ENCODE results near the gene BRSK2.

Gene BRSK2

GRCh38 chr11:1454576-1454975 is 64.8 kb downstream of the BRSK2 start:
- DNase-seq (ENCODE audit: low read depth) = no peak

DNA sequence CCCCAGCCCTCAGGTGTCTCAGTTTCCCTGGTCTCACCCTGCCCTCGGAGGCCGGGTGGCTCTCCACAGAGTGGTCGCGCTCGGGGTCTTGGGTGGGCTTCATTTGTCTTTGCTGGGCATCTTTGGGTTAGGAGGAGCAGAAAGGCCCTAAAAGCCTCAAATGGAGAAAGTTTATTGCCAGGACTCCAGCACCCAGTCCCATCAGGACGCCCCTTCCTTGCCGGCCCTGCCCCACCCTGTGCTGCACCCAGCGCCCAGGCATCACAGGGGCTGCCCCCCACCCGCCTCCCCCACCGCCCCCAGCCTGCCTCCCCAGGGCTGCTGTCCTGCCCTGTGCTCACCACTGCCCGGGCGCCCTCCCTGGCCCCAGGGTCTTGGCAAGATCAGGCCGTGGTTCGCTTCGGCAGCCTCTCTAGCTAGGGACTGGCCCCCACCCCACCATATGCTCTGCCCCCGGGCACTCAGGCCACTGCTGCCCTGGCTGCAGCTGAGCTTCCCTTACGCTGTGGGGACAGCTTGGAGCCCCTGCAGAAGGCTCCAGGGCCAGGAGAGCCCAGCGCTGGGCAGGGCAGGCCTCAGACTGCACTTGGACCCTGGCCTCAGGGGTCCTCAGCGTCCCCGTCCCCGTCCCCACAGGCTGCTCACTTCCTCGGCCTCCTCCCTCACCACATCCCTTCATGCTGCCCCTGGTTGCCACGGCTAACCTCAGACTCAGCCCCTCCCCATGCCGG is 65.5 kb downstream of the BRSK2 start:
- no peak for DNase-seq (ENCODE audit: low read depth)

- no peak for DNase-seq (ENCODE audit: low read depth)
Observed at GRCh38 chr11:1455763-1456060, 66.0 kb downstream of the BRSK2 start.

- DNase-seq (ENCODE audit: low read depth) = no peak
Observed at GRCh38 chr11:1456176-1456575, 66.4 kb downstream of the BRSK2 start.

DNA sequence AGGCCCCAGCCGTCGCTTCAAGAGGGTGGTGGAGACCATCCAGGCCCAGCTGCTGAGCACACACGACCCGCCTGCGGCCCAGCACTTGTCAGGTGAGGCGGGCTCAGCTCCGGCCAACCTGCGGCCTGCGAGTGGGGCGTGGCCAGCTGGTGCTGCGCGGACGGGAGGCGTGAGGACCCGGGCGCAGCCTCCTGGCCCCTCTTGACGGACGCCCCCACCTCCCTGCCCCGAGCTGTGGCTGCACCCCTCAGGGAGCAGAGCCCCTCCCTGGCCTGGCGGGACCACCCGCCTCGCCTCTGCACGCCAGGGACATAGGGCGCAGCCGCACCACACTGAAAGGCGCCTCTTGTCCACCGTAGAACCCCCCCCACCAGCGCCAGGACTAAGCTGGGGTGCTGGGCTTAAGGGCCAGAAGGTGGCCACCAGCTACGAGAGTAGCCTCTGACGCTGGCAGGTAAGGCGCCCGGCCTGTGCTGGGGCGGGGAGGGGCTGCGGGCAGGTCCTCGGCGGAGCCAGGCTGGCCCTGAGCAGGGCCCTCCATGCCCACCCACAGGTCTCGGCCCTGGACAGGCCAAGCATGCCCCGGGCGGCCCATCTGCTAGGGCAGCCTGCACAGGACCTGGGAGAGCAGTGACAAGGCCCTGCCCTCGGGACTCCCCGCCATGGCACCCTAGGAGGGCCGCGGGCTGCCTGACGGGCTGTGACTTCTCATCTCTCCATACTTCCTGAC is 67.0 kb downstream of the BRSK2 start:
- no peak for DNase-seq (ENCODE audit: low read depth)

DNA sequence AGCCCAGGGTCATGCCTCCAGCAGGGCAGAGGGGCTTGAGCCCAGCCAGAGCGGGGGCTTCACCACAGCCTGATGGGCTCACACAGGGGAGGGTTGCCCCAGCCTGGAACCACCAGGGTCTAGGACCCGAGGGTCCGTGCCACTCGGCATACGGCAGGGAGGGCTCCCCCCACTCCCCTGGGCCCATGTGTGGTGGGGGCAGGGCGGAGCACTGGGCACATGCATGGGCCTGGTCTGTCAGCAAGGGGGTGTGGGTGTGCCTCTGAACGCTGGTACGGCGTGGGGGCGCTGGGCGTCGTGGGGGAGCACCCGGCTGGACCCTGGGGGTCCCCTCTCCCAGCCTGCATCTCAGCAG is 67.6 kb downstream of the BRSK2 start:
- no peak for DNase-seq (ENCODE audit: low read depth)

DNA sequence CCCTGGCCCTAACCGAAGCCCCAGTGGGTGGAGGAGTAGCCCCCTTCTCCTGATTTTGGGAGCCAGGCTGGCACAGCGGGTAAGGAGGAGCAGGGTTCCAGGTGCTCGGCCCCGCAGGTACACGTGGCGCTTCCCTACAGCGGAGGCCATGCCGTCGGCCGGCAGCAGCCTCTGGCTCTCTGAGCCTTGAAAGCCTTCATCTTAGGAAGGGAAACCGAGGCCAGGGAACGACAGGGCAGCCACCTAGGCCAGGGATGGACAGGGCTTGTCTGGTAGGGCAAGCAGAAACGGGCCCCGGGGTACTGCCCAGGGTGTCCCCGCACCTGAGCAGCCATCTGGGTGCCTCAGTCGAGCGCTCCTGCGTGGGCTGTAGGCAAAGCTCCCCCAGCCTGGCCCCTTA is 68.1 kb downstream of the BRSK2 start:
- DNase-seq (ENCODE audit: low read depth) = no peak

GRCh38 chr11:1458340-1459218 is 68.8 kb downstream of the BRSK2 start:
- DNase-seq (ENCODE audit: low read depth) = no peak

GRCh38 chr11:1459219-1459575 is 69.5 kb downstream of the BRSK2 start:
- DNase-seq (ENCODE audit: low read depth) = no peak

GRCh38 chr11:1459764-1460395 is 70.1 kb downstream of the BRSK2 start:
- DNase-seq (ENCODE audit: low read depth) = no peak

DNA sequence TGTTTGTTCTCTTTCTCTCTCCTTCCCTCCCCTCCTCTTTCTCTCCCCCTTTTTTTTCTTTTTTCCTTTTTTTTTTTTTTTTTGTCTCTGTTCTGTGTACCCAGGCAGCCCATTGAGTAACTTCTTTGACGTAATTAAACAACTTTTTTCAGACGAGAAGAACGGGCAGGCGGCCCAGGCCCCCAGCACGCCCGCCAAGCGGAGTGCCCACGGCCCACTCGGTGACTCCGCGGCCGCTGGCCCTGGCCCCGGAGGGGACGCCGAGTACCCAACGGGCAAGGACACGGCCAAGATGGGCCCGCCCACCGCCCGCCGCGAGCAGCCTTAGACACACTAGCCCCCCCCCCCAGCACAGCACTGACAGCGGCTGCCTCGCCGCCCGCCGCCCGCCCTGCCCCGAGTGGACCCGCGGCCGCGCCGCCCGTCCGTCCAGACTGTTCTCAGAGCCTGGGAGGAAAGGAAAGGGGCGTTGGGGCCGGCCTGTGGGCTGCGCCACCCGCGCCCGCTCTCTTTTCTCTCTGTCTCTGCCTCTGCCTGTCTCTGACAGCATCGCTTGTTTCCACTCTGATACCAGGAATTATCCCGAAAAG is 70.8 kb downstream of the BRSK2 start:
- DNase-seq (ENCODE audit: low read depth) = no peak

DNA sequence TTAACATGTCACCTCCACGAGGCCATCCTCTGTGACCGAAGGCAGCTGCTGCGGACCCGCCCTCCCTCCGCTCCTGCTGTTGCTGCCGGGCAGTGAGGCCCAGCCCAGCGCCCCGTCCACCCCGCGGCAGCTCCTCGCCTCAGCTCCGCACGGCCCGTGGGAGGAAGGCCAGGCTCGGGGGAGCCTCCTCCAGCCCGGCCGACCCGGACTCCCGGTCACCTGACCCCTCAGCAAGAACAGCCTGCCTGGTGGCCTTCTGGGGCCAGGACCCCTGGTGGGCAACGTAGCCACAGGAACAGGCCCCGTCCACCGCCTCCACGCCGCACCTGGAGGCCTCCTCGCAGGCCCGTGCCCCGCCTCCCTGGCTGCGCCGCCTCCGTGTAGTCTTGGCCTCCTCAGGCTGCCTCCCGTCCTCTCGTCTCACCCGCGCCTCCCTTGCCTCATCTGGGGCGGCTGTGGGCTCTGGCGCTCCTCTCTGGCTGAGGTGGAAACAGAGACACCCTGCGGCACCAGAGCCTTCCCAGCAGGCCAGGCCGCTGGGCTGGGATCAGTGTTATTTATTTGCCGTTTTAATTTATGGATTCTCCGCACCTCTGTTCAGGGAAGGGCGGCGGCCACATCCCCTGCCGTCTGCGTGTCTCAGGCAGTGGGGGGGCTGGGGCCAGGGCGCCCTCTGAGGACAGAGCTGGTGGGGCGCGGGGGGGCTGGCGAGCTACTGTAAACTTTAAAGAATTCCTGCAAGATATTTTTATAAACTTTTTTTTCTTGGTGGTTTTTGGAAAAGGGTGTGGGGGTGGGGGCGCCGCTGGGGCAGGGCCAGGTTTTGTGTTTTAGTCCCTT is 71.5 kb downstream of the BRSK2 start:
- DNase-seq (ENCODE audit: low read depth) = no peak

DNA sequence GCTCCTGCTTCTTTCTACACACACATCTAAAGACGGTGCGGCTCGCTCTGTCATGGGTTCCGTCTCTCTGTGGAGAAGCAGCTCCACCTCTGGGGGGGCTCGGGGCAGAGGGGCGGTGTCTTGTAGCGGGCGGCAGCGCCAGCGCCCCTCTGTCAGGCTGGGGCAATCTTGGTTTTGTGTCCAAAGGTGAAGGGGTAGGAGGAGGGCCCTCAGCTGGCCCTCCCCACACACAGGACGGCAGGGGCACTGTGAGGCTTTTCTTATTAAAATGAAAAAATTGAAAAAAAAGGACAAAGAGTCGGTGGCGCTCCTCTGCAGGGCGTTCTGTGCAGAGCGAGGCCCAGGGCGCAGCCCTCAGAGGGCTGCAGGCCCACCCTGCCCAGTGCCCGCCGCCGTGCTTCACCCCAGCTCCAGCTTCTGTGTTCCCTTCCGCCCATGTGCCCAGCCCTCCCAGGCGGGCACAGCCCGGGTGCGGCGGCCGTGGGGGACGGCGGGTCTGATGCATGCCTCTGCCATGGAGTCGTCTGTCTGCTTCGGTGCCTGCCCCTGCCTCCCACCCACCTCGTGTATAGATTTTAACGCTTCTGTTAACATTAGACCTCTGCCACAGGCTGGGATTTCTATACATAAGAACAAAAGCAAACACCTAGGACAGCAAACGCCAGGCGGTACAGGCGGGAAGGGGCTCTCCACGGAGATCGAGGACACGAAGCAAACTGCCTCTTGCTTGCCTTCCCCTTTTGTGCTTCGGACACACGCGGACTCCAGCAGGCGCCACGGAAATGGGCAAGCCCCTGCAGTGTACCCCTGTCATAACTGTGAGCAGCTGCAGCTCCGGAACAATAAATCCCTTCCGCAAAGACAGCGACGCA is 72.3 kb downstream of the BRSK2 start:
- DNase-seq (ENCODE audit: low read depth) = no peak

DNA sequence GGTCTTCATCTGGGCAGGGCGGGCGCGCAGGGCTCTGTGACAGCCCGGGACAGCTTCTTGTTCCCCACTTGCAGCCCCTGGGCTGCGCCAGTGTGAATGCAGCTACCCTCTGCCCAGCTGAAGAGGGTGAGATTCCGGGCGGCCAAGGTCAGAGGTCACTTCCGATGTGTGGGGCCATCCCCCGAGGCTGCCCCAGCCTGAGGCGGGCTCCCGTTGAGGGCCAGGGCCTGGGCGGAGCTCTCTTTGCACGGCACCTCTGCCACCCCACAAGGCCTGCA is 72.9 kb downstream of the BRSK2 start:
- DNase-seq (ENCODE audit: low read depth) = no peak

DNA sequence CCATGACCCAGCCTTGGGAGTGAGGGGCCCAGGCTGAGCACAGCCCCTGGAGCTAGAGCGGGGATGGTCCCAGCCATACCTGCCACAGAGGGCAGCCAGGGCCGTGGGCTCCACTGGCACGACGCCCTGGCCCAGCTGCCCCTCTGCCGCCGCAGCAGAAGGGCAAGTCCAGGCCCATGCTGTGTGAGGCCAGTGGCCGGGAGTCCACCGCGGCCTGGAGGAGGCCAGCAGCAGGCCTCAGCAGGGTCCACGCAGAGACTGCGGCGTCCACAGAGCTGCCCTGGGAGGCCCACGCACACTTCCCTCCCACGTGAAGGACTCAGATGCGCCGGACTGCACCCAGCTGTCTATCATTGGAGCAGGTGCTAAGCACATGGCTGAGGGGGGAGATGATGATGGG is 73.3 kb downstream of the BRSK2 start:
- no peak for DNase-seq (ENCODE audit: low read depth)

GRCh38 chr11:1466784-1467183 is 77.0 kb downstream of the BRSK2 start:
- no peak for DNase-seq (ENCODE audit: low read depth)

DNA sequence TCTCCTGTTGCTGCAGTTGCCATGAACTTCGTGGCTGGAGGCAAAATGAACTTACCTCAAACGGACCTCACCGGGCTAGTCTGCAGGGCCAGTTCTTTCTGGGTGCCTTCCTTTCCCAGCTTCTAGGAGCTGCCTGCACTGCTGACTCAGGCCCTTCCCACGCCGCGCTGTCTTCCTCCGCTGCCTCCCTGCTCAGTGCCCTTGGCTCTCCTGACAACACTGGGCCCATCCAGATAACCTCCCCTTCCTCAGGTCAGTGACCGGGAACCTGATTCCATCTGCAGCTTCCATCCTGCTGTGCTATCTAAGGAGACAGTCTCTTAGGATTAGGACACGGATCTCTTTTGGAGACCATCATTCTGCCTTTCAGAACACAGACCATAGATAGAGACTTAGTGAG is 77.5 kb downstream of the BRSK2 start:
- DNase-seq (ENCODE audit: low read depth) = no peak

GRCh38 chr11:1468002-1468401 is 78.3 kb downstream of the BRSK2 start:
- no peak for DNase-seq (ENCODE audit: low read depth)

GRCh38 chr11:1468473-1469066 is 78.8 kb downstream of the BRSK2 start:
- no peak for DNase-seq (ENCODE audit: low read depth)

DNA sequence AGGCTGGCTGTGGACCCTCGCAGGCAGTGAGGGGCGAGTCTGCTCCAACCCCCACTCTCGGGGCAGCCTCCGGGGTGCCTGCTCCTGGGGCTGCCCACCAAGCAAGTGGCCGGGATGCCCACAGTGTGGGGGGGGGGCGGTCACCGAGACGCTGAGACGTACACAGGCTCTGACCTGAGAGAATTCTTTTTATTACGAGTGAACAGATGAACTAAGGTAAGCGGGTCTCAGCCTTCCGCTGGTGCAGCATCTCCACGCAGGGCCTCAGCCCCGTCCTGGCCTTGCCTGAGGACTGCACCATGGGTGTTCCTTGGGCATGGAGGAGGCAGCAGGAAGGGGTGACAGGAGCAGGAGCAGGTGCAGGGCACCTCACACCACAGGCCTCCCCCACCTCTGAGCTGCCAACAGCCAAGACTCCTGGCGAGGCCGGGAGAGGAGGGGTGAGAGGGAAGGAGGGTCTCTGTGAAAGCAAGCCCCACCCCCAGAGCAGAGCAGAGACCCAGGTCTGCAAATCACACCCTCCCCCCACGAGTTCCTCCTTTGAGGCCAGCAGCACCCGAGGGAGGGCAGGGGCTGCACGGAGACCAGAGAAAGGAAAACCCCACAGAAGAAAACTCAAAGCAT is 79.7 kb downstream of the BRSK2 start:
- DNase-seq (ENCODE audit: low read depth) = no peak

Data from stimulated activated CD8-positive, alpha-beta memory T cell treated with anti-CD3 and anti-CD28 coated beads, Interleukin-12 subunit alpha, Interleukin-12 subunit beta, amount 100 ng/mL, for 4 hours (primary cell).